ENCODE results near the gene TMEM135. TPM values are rescaled to one million over a fixed set of nuclear protein-coding genes. Genes with fewer than 3 reads are reported as not detected.
"Not testable (repeated sequence)": the region's sequence is repeated elsewhere in the genome, so short reads cannot be mapped to it uniquely, and the experiment has no call there.

TMEM135 gene
- total and polyA plus RNA-seq, 12 donors, result 3.4 to 28.6 (median 16.9) TPM

DNA sequence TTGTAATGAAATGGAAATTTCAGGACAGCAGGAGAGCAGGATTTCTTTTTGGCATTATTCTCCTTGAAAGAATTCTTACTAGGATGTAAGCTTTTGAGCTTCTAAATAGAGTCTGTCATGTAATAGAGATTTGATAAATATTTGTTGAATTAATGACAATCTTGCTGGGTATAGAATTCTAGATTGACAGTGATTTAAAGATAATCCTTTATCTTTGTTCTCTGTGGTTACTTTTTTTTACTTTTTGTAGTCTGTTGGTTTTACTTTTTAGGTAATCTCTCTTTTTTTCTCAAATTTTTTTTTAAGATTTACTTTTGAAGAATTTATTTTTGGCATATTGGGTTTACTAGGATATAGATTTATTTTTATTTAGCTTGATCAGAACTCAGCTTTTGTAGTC lies 54.8 kb downstream of the TMEM135 start:
- Histone ChIP-seq H3K27me3 (no peaks in the 10 kb centered on the region), H3K36me3 (peaks cover 0 to 34% (median 4%) of the 10 kb centered on the region in 9 donors), H3K4me3 (no peak overlapping the region), H3K9me3 (peaks cover 0 to 24% (median 14%) of the 10 kb centered on the region in 11 donors), H3K27ac (no peak overlapping the region), H3K4me1 (peaks cover 0 to 4% (median 0%) of the 10 kb centered on the region in 9 donors)
- intact Hi-C loops (cut with DNase I), result loop anchor here in 3 of 10 donors (10.0 kb wide), 2 partner anchors 138 to 148 kb away; partner anchors contain the start of gene FZD4 (in 2 of the 3)
- ATAC-seq, result no peak
- DNase-seq, result no peak
- TF ChIP-seq, protein P1, sequence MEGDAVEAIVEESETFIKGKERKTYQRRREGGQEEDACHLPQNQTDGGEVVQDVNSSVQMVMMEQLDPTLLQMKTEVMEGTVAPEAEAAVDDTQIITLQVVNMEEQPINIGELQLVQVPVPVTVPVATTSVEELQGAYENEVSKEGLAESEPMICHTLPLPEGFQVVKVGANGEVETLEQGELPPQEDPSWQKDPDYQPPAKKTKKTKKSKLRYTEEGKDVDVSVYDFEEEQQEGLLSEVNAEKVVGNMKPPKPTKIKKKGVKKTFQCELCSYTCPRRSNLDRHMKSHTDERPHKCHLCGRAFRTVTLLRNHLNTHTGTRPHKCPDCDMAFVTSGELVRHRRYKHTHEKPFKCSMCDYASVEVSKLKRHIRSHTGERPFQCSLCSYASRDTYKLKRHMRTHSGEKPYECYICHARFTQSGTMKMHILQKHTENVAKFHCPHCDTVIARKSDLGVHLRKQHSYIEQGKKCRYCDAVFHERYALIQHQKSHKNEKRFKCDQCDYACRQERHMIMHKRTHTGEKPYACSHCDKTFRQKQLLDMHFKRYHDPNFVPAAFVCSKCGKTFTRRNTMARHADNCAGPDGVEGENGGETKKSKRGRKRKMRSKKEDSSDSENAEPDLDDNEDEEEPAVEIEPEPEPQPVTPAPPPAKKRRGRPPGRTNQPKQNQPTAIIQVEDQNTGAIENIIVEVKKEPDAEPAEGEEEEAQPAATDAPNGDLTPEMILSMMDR (IDR thresholded peaks at IDR 0.05), result no peak

DNA sequence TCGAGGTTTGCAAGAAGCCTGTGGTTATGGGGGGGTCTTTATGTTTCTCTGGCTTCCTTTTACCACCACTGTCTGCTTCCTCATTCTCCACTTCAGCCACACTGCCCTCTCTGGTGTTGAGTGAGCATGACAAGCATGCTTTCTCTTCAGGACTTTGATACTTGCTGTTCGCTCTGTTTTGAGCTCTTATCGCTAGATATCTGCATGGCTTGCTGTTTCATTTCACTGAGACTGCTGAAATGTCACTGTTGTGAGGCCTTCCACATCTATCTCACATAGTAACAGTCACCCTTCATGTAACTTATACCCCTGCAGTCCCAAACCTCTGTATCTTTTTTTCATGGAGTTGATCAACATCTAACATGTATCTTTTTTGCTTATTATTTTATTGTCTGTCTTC lies 59.8 kb downstream of the TMEM135 start:
- H3K27me3 ChIP-seq, result no peaks in the 10 kb centered on the region
- H3K4me3 ChIP-seq, result no peak overlapping the region
- H3K9me3 ChIP-seq, result peaks cover 0 to 12% (median 7%) of the 10 kb centered on the region in 11 donors
- intact Hi-C loops (cut with DNase I), result loop anchor here in 3 of 10 donors (2.0 to 10.0 kb wide), 3 partner anchors 59 to 153 kb away; partner anchors contain the start of gene FZD4 (in 2 of the 3)
- TF ChIP-seq, protein P1 (IDR thresholded peaks at IDR 0.05), result peak; percentile 26 to 78 (median 68)
- H3K27ac ChIP-seq, result no peak overlapping the region
- peak in 7 of 8 donors; percentile 16 to 79 (median 64) for ATAC-seq
- peaks cover 0 to 37% (median 4%) of the 10 kb centered on the region in 9 donors for H3K36me3 ChIP-seq
- WGBS, 2 donors, result 19 to 28% methylated on average over 3 of the region's 3 CpGs
- H3K4me1 ChIP-seq, result peaks cover 0 to 9% (median 0%) of the 10 kb centered on the region in 9 donors
- DNase-seq, result peak in 1 of 2 donors; percentile 28

DNA sequence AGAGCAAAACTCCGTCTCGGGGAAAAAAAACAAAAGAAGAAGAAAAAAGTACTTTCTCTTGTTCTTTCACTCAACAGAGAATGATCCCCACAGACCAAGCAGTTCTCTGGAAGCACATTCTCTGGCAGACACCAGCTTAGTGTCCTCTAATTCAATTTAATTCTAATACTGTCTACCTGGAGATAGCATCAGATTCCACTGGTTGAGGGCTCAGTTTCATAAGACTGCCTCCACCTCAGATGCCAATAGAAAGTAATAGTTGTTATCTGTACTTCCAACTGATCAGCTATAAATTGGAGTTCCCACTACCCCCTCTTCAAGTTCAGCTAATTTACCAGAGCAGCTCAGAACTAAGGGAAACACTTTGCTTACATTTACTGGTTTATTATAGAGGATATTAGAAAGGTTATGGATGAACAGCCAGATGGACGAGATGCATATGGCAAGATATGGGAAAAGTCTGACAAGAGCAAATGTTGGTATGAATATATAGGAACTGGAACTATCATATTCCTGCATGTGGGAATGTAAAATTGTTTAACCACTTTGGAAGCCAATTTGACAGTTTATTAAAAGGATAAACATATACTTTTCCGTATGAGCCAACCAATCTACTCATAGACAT lies 64.3 kb downstream of the TMEM135 start:
- DNase-seq (no peak), ATAC-seq (no peak)
- Histone ChIP-seq H3K27me3 (no peaks in the 10 kb centered on the region), H3K27ac (no peak overlapping the region), H3K4me3 (no peak overlapping the region), H3K9me3 (no peaks in the 10 kb centered on the region), H3K4me1 (peaks cover 0 to 9% (median 0%) of the 10 kb centered on the region in 9 donors), H3K36me3 (peaks cover 0 to 9% (median 0%) of the 10 kb centered on the region in 9 donors)
- WGBS, 2 donors, result 92 to 97% methylated on average over 4 of the region's 4 CpGs
- TF ChIP-seq, protein P1 (IDR thresholded peaks at IDR 0.05), result no peak
- intact Hi-C loops (cut with DNase I), result no loop called here

DNA sequence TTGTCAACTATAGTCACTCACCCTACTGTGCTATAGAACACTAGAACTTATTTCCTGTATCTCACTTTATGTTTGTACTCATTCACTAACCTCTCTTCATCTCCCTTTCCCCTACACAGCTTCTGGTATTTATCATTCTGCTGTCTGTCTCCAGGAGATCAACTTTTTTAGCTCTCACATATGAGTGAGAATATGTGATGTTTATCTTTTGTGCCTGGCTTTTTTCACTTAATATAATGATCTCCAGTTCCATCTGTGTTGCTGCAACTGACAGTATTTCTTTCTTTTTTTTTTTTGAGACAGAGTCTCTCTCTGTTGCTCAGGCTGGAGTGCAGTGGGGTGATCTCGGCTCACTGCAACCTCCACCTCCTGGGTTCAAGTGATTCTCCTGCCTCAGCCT lies 68.1 kb downstream of the TMEM135 start:
- H3K9me3 ChIP-seq; H3K4me3 ChIP-seq; H3K36me3 ChIP-seq; H3K27ac ChIP-seq; H3K4me1 ChIP-seq; intact Hi-C loops (cut with DNase I); DNase-seq; H3K27me3 ChIP-seq; ATAC-seq: not testable (repeated sequence)
- WGBS, 2 donors, result 92 to 100% methylated on average over 1 of the region's 1 CpG

DNA sequence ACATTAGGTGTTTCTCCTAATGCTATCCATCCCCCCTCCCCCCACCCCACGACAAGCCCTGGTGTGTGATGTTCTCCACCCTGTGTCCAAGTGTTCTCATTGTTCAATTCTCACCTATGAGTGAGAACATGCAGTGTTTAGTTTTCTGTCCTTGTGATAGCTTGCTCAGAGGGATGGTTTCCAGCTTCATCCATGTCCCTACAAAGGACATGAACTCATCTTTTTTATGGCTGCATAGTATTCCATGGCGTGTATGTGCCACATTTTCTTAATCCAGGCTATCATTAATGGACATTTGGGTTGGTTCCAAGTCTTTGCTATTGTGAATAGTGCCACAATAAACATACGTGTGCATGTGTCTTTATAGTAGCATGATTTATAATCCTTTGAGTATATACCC lies 69.6 kb downstream of the TMEM135 start:
- not testable (repeated sequence) for ATAC-seq
- 96 to 97% methylated on average over 3 of the region's 3 CpGs for WGBS, 2 donors

More for the DNA sequence above, 69.6 kb downstream of the TMEM135 start:
- intact Hi-C loops (cut with DNase I); H3K27ac ChIP-seq; H3K9me3 ChIP-seq; H3K27me3 ChIP-seq; H3K4me3 ChIP-seq; H3K4me1 ChIP-seq; H3K36me3 ChIP-seq; DNase-seq: not testable (repeated sequence)
